ENCODE results near the gene TMEM141.
"Not testable (repeated sequence)": the region's sequence is repeated elsewhere in the genome, so short reads cannot be mapped to it uniquely, and the experiment has no call there.

TMEM141 gene

DNA sequence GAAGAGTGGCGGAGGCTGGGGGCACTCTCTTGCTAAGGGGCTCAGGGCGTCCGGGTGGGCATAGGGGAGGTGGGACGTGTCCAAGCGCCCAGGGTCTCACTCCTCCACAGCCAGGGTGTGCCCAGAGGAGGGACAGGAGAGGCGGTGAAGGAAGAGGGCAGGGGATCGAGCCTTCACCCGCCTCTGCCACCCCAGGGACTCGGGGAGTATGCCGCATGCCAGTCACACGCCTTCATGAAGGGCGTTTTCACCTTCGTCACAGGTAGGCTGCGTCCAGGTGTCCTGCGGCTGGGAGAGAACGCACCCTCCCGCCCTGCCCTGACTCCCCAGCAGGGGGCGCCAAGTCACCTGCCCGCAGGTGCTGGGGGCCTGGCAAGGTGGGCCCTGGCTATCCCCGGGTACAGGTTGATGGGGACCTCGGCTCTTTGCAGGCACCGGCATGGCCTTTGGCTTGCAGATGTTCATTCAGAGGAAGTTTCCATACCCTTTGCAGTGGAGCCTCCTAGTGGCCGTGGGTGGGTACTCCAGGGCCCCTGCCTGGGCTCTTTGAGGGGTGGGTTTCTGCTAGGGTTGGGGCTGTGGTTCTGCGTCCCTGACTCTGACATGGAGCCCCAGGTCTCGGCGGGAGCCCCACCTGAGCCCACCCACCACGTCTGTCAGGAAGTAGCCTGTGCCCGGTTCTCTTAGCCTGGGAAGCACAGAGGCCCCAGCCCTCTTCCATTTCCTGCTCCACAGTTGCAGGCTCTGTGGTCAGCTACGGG is 552 bp downstream of the TMEM141 start:
- peak; percentile 69 for DNase-seq
- Mint-ChIP-seq H3K4me3 (peak overlapping the region; percentile 81), H3K27ac (peak overlapping the region; percentile 80), H3K9me3 (no peaks in the 10 kb centered on the region), H3K27me3 (peaks cover 7% of the 10 kb centered on the region), H3K4me1 (peaks cover 28% of the 10 kb centered on the region), H3K36me3 (ENCODE audit: low read depth) (no peaks in the 10 kb centered on the region)
- ATAC-seq: peak; percentile 11

DNA sequence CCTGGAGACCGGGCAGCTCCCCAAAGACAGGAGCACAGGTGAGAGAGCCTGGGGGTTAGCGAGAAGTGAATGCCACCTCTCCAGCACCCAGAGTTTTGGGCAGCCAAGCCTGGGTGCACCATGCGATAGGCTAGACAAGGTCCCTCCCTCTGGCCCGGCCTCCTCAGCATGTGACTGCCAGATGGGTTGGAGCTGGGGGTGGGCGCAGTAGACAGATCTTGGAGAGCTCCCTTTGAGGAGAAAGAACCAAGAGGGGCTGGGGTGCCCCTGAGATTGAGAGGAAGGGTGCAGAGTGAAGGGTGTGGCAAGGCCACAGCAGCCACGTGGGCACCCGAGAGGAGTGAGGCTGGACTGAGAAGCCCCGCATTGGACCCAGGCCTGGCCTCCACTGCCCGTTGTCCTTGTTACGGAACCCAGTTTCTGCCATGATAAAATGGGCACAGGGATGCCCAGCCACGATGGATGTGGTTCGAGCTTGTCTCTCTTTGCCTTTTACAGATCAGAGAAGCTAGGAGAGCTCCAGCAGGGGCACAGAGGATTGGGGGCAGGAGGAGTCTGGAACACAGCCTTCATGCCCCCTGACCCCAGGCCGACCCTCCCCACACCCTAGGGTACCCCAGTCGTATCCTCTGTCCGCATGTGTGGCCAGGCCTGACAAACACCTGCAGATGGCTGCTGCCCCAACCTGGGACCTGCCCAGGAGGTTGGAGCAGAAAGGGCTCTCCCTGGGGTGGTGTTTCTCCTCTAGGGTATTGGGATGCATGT is 1.4 kb downstream of the TMEM141 start:
- Mint-ChIP-seq H3K4me1 (peaks cover 28% of the 10 kb centered on the region), H3K27me3 (no peaks in the 10 kb centered on the region), H3K36me3 (ENCODE audit: low read depth) (no peaks in the 10 kb centered on the region), H3K27ac (no peak overlapping the region), H3K4me3 (peak overlapping the region; percentile 81), H3K9me3 (no peaks in the 10 kb centered on the region)
- ATAC-seq (no peak), DNase-seq (no peak)

DNA sequence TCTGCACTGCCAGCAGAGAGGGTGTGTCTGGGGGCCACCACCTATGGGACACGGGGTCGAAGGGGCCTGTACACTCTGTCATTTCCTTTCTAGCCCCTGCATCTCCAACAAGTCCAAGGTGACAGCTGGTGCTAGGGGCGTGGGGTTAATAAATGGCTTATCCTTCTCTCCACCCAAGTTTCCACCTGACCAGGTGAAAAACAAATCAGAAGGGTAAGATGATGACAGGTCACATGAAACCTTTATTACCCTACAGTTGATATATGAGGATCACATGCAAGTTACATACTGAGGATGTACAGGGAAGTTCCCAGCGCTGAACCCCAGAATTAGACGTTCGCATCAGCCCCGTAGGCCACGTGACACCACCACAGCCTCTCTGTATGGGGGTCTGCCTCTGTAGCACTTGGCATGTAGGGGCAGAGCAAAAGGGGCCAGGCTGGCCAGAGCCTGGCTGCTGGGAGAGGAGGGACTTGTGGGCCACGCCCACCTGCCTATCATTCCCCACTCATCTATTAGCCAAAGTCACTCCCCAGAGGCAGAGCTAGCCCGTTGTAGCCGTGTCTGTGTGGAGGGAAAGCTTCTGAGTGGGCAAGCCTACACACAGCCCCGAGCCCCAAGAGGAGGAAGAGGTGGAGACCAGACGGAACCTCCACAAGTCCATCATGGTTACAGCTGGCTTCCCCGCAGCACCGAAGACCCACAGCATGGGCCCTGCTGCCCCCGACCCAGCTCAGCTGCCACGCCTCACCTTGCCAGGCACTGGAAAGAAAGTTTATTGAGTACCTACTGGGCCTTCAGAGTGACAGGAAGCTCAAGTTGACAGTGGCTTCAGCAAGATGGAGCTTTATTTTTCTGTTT is 2.2 kb downstream of the TMEM141 start:
- Mint-ChIP-seq H3K27ac (no peak overlapping the region), H3K4me3 (no peak overlapping the region), H3K36me3 (ENCODE audit: low read depth) (no peaks in the 10 kb centered on the region), H3K4me1 (peaks cover 20% of the 10 kb centered on the region), H3K9me3 (no peaks in the 10 kb centered on the region), H3K27me3 (no peaks in the 10 kb centered on the region)
- DNase-seq (no peak), ATAC-seq (no peak)

- H3K36me3 Mint-ChIP-seq (ENCODE audit: low read depth): no peaks in the 10 kb centered on the region
- H3K4me3 Mint-ChIP-seq: no peak overlapping the region
- peak overlapping the region; percentile 22 for H3K27ac Mint-ChIP-seq
- no peaks in the 10 kb centered on the region for H3K27me3 Mint-ChIP-seq
- no peaks in the 10 kb centered on the region for H3K9me3 Mint-ChIP-seq
- DNase-seq (no peak), ATAC-seq (no peak)
- peaks cover 13% of the 10 kb centered on the region for H3K4me1 Mint-ChIP-seq
Observed at GRCh38 chr9:136794281-136794999, 3.3 kb downstream of the TMEM141 start.

DNA sequence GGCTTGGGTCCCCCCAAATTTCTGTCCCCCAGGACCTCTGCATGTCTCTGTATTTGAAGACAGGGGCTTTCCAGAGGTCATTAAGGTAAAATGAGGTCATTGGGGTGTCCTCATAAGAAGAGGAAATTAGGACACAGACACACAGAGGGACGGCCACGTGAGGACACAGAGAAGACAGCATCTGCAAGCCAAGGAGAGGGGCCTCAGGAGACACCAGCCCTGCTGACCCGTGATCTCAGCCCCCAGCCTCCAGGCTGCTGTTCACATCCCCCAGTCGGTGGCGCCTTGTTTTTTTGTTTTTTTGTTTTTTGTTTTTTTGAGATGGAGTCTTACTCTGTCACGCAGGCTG is 3.8 kb downstream of the TMEM141 start:
- Mint-ChIP-seq H3K4me1 (peaks cover 13% of the 10 kb centered on the region), H3K27me3 (no peaks in the 10 kb centered on the region), H3K27ac (no peak overlapping the region), H3K4me3 (no peak overlapping the region), H3K36me3 (ENCODE audit: low read depth) (no peaks in the 10 kb centered on the region), H3K9me3 (no peaks in the 10 kb centered on the region)
- ATAC-seq (no peak), DNase-seq (no peak)

- Mint-ChIP-seq H3K9me3 (no peaks in the 10 kb centered on the region), H3K4me3 (no peak within 1 kb of the TSS), H3K27me3 (peaks cover 10% of the 10 kb centered on the region), H3K36me3 (ENCODE audit: low read depth) (no peaks in the 10 kb centered on the region), H3K27ac (no peak within 1 kb of the TSS), H3K4me1 (peaks cover 18% of the 10 kb centered on the region)
- no peak for ATAC-seq
- no peak for DNase-seq
Observed at GRCh38 chr9:136796238-136796774, 5.2 kb downstream of the TMEM141 start, which contains the start of gene CCDC183. Gene CCDC183 (plus strand): TSS chr9:136796338. CDS start chr9:136796398, 60 bp downstream.

DNA sequence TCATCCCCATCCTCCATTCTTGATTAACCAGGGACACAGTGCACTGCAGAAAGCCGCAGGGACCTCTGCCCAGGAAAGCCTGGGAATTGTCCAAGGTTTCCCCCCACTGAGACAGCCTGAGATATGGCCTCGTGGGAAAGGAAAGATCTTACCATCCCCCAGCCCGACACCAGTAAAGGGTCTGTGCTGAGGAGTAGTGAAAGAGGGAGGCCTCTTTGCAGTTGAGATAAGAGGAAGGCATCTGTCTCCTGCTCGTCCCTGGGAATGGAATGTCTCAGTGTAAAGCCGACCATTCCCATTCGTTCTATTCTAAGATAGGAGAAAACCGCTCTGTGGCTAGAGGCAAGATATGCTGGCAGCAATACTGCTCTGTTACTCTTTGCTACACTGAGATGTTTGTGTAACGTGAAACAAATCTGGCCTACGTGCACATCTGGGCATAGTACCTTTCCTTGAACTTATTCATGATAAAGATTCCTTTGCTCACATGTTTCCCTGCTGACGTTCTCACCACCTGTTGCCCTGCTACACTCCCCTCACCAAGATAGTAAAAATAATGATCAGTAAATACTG is 5.7 kb downstream of the TMEM141 start:
- not testable (repeated sequence) for H3K9me3 Mint-ChIP-seq; ATAC-seq; H3K36me3 Mint-ChIP-seq (ENCODE audit: low read depth); DNase-seq; H3K4me3 Mint-ChIP-seq; H3K27ac Mint-ChIP-seq
- H3K27me3 Mint-ChIP-seq: peaks cover 15% of the 10 kb centered on the region
- peaks cover 19% of the 10 kb centered on the region for H3K4me1 Mint-ChIP-seq

DNA sequence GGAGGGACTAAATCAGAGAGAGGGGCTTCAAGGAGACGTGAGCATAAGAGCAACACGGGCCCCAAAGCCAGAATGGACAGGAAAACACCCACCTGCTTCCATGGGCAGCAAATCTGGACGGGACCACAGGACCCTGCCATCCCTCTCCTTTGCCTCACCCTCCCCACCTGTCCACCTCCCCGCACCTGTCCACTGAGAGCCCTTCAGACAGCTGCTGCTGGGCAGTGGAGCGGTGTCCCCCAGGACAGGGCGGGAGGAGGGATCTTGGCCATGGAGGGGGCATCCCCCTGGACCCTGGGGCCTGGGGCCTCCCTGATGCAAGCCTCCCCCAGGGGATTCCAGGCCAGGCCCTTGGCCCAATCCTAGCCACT is 7.5 kb downstream of the TMEM141 start:
- no peaks in the 10 kb centered on the region for H3K36me3 Mint-ChIP-seq (ENCODE audit: low read depth)

GRCh38 chr9:136799079-136799853 is 8.1 kb downstream of the TMEM141 start:
- no peaks in the 10 kb centered on the region for H3K36me3 Mint-ChIP-seq (ENCODE audit: low read depth)
- no peak overlapping the region for H3K27ac Mint-ChIP-seq
- H3K9me3 Mint-ChIP-seq: no peaks in the 10 kb centered on the region
- peaks cover 19% of the 10 kb centered on the region for H3K27me3 Mint-ChIP-seq
- peak overlapping the region; percentile 17 for H3K4me3 Mint-ChIP-seq
- no peak for DNase-seq
- no peak for ATAC-seq
- peaks cover 12% of the 10 kb centered on the region for H3K4me1 Mint-ChIP-seq

More for the DNA sequence above, 7.5 kb downstream of the TMEM141 start:
- Mint-ChIP-seq H3K4me3 (peak overlapping the region; percentile 26), H3K4me1 (peaks cover 12% of the 10 kb centered on the region), H3K27me3 (peaks cover 19% of the 10 kb centered on the region), H3K9me3 (no peaks in the 10 kb centered on the region), H3K27ac (no peak overlapping the region)
- no peak for ATAC-seq
- no peak for DNase-seq

- peak; percentile 63 for ATAC-seq
- Mint-ChIP-seq H3K36me3 (ENCODE audit: low read depth) (no peaks in the 10 kb centered on the region), H3K4me1 (peaks cover 12% of the 10 kb centered on the region), H3K27ac (no peak overlapping the region), H3K9me3 (no peaks in the 10 kb centered on the region), H3K4me3 (peak overlapping the region; percentile 77), H3K27me3 (peaks cover 19% of the 10 kb centered on the region)
- DNase-seq: peak; percentile 89
Observed at GRCh38 chr9:136799854-136800657, 8.9 kb downstream of the TMEM141 start.

DNA sequence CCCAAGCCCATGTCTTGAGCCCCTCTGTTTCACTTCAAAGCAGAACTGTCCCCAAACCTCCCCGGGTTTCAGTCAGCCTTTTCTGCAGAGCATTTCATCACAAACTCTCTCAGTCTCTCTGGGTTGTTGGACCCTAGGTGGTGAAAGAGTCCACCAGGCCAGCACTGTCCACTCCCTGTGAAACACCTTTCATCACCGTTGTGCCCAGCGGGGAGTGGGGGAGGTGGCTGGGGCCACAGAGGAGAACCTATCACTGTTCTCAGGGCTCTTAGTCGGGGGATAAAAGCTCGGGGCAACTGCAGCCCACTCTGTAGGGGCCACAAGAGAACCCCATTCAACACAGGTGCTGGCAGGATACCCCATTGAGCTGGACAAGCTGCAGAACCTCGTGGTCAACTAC is 11.2 kb downstream of the TMEM141 start:
- Mint-ChIP-seq H3K4me3 (no peak overlapping the region), H3K36me3 (ENCODE audit: low read depth) (no peaks in the 10 kb centered on the region), H3K4me1 (peaks cover 21% of the 10 kb centered on the region), H3K9me3 (no peaks in the 10 kb centered on the region), H3K27ac (no peak overlapping the region), H3K27me3 (peaks cover 19% of the 10 kb centered on the region)
- ATAC-seq (no peak), DNase-seq (no peak)

DNA sequence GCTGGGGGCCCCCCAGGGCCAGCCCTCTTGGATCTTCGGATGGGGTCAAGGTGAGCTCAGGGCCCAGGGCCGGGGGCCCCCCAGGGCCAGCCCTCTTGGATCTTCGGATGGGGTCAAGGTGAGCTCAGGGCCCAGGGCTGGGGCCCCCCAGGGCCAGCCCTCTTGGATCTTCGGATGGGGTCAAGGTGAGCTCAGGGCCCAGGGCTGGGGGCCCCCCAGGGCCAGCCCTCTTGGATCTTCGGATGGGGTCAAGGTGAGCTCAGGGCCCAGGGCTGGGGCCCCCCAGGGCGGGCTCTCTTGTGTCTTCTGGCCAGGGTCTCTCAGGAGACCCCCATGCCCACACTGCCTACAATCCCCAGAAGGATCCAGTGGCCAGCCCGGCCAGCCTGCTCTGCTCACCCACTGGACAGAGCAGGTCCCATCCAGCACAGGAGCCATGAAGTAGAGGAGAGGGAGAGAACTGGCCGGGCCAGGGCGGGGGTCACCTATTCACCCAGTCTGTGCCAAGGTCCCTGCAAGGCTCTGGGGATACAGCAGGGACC is 11.9 kb downstream of the TMEM141 start:
- not testable (repeated sequence) for DNase-seq; ATAC-seq; H3K4me3 Mint-ChIP-seq; H3K27ac Mint-ChIP-seq; H3K36me3 Mint-ChIP-seq (ENCODE audit: low read depth); H3K9me3 Mint-ChIP-seq
- peaks cover 19% of the 10 kb centered on the region for H3K27me3 Mint-ChIP-seq
- H3K4me1 Mint-ChIP-seq: peaks cover 21% of the 10 kb centered on the region

All from activated naive CD8-positive, alpha-beta T cell treated with anti-CD3 and anti-CD28 coated beads, Interleukin-2, amount 50 U/mL, for 24 hours (primary cell).